GM18951 (cell line): ENCODE results near the gene CDC6.

Source experiments
- POLR2A ChIP-seq: IDR thresholded peaks from 4 replicates; pipeline ENCODE4 v1.6.1; 2011; ENCODE audit warnings: mild to moderate bottlenecking; ENCODE audit not compliant: insufficient read length, insufficient read depth; ENCODE audit errors: extremely low read depth
- in situ Hi-C: fragments of 300-500 bp; cut with MboI; formaldehyde crosslinking; loops from one replicate; pipeline ENCODE4 v1.12.0; 2022; ENCODE audit warnings: low sequenced_read_pairs, mixed read lengths, inconsistent platforms; ENCODE audit not compliant: unreplicated experiment

The CDC6 gene, protein sequence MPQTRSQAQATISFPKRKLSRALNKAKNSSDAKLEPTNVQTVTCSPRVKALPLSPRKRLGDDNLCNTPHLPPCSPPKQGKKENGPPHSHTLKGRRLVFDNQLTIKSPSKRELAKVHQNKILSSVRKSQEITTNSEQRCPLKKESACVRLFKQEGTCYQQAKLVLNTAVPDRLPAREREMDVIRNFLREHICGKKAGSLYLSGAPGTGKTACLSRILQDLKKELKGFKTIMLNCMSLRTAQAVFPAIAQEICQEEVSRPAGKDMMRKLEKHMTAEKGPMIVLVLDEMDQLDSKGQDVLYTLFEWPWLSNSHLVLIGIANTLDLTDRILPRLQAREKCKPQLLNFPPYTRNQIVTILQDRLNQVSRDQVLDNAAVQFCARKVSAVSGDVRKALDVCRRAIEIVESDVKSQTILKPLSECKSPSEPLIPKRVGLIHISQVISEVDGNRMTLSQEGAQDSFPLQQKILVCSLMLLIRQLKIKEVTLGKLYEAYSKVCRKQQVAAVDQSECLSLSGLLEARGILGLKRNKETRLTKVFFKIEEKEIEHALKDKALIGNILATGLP

DNA sequence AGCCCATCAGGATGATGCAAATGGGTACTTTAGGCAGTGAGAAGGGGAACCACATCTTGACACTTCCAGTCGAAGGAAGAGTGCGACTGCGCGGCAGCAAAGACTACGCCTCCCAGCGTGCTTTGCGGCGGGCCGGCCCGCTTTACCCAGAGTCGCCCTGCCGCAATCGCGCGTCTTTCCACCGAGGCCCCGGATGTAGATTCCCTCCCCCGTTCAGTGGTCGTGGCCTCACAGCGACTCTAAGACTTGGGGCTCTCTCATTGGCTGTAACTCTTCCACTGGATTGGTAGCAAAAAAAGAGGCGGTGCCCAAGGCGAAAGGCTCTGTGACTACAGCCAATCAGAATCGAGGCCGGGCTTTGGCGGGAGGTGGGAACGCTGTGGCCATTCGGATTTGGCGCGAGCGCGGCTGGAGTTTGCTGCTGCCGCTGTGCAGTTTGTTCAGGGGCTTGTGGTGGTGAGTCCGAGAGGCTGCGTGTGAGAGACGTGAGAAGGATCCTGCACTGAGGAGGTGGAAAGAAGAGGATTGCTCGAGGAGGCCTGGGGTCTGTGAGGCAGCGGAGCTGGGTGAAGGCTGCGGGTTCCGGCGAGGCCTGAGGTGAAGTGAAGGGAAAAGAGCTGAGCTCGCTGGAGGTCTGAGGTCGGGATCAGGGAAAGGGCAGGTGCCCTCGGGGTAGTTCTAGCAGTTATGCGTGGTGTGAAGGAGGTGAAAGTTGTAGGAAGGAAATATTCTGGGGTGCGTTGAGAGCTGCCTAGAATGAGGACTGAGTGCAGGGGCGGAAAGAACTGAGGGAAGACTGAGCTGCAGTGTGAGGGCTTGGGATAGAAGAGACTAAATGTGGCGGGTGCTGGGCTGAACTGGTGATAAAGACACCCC is at the start of gene CDC6:
Gene CDC6 (plus strand): TSS at position 386 of the 876 bp plus-strand sequence. CDS start 1,542 bp downstream, outside the sequence.
- TF ChIP-seq POLR2A = peak; percentile 87
- in situ Hi-C loops = no loop called here

DNA sequence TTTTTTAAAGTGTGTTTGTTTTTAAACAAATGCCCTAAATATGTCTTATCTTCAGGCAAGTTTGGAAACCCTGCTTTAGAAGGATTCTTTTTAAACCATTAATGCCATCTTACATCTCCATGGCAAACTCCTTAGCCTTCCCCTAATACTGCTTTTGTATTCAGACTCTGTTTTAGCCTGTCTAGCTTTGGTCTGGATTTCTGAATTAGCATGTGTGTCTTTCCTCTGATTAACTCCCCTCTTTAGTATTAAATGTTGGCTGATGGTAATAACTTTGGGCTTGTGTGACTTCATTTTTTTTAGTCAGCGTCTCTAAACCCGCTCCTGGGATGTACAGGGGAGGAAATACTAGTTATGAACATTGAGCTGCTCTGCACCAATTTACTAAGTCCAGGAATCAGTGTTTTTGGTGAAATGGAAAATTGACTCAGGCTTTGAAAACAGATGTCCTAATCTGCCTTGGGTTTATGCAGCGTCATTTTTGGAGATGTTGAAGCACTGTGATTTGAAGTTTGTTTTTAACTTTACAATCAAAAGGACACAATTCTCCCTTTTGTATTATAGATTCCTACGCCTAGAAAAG is 46.3 kb upstream of the CDC6 start:
- no peak for TF ChIP-seq POLR2A
- in situ Hi-C loops = no loop called here

DNA sequence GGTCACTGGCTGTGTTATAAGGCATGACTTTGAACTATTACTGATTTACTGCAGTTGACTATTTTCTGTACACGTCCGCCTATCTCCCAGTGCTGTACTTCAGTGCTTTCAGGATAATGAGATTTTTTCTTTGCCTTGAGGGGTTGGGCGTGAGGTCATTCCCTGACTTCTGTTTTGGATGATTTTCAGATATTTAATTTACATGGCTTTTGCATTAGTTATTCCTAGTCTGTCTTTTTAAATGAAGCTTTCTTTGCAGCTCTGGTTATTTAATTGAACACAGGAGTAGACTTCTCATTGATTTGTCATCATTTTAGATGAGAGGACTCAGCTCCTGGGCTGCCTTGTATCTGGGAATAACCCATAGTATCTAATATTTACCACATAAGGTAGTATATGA is 44.9 kb upstream of the CDC6 start:
- TF ChIP-seq POLR2A = no peak
- in situ Hi-C loops = no loop called here

DNA sequence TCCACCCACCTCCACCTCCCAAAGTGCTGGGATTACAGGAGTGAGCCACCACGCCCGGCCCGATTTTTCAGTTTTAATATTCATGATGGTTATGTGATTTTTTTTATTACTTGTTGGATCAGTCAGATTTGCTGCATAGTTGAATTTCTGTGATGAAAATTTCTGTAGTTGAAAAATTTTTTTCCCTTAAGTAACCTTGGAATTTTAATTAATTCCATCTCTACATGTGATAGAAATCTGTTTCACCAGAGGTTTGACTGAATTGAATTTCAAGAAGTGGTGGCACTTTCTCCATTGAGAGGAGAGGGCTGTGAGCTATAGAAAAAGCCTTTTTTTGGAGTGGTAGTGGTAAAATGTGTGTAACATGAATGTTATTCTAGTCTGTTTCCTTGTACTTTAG is 43.9 kb upstream of the CDC6 start:
- in situ Hi-C loops = no loop called here
- TF ChIP-seq POLR2A = no peak

DNA sequence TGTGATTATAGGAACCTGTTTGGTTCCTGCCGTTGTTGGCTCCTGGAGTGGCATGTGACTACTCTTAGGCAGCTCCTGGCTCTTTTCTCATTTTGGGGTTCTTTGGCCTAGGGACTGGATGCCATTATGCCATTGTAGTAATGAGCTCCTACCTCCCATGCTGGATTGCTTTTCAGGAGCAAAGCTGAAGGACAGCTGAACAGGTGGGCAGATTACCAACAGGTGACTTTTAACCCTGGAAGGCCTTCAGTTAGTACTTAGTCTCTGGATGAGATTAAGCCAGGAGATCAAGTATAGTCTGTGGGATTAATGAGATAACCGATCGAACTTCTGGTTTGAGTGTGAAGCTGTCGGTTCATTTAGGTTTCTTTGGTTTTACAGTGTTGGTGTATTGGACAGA is 43.4 kb upstream of the CDC6 start:
- in situ Hi-C loops = no loop called here
- TF ChIP-seq POLR2A = no peak

DNA sequence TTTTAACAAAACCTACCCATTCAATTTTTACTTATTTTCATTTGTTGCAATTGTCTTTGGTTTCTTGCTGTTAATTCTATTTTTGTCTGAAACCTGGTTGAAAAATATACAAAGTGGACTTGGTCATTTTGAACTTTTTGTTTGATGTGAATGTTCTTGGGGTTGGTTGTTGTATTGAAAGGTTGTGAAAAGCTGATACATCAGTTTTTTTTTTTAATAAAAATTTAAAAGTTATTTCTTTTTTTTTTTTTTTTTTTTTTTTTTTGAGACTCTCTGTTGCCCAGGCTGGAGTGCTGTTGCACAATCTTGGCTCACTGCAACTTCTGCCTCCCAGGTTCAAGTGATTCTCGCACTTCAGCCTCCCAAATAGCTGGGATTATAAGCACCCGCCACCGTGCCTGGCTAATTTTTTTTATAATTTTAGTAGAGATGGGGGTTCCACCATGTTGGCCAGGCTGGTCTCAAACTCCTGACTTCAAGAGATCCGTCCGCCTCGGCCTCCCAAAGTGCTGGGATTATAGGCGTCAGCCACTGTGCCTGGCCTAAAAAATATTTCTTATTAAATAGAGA is 39.7 kb upstream of the CDC6 start:
- in situ Hi-C loops = no loop called here
- no peak for TF ChIP-seq POLR2A

DNA sequence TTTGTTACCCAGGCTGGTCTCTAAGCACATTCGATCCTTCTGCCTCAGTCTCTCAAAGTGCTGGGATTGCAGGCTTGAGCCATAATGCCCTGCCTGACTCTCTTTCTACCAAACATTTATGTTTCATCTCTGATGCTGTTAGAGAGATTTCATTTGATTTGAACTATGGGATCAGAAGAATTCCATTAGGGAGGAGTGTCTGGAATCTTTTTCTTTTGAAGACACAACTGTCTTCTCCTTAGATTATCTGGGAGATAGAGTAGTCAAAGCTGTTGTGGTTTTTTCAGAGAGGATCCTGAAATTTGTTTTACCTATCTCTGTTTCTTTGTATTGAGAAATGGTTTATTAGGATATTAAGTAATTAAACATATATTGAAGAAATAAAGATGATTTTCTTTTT is 39.2 kb upstream of the CDC6 start:
- no peak for TF ChIP-seq POLR2A
- in situ Hi-C loops = no loop called here

DNA sequence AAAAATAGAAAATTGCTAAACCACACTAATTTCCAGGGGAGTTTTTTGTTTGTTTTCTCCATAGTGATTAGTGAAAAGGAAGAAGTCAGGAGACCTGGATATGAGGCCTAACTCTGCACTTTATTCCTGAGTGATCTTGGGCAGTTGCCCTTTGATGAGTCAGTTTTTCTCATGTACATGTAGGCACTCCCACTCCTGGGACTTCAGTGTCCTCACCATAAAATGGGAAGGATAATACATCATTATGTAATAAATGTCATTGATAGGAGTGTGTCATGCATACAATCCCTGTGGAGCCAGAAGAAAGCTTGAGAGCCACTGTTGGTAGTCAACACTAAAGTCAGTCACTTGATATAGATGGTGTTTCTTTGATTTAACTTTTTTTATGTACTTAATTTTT is 36.1 kb upstream of the CDC6 start:
- no peak for TF ChIP-seq POLR2A

DNA sequence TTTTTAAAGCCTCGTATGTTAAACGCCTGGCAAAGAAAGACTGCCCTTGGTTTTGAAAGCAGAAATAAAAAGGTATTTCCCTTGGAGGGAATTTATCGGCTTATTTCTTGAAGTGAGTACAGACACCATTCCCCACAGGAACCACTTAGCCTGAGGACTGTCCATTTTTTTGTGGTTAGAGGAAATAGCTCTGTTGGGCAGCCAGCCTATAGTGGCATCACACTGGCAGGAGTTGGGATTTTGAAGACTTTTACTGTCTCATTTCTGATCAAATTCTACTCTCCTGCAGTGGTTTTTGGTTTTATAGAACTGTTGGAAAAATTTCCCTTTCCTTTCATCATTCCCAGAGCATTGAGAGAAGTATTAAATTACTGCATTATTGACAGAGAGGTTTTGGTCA is 34.1 kb upstream of the CDC6 start:
- in situ Hi-C loops = no loop called here
- no peak for TF ChIP-seq POLR2A

More for the DNA sequence above, 36.1 kb upstream of the CDC6 start:
- in situ Hi-C loops = no loop called here

DNA sequence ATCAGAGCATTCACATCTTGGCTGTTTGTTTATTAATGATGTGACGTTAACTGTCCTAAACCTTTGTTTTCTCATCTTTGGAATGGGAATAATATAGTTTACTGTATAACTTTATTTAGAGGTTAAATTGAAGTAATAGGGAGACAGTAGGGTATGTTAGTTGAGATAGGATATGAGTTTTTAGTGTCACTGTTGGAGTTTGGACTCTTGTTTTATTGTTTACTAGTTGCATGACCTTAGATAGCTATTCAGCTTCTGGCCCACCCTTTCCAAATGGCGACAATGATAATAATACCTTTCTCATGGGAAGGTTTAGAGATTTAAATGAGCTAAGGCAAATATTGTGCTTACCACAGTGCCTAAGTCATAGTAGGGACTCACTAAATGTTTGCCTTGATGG is 28.2 kb upstream of the CDC6 start:
- in situ Hi-C loops = no loop called here
- no peak for TF ChIP-seq POLR2A

DNA sequence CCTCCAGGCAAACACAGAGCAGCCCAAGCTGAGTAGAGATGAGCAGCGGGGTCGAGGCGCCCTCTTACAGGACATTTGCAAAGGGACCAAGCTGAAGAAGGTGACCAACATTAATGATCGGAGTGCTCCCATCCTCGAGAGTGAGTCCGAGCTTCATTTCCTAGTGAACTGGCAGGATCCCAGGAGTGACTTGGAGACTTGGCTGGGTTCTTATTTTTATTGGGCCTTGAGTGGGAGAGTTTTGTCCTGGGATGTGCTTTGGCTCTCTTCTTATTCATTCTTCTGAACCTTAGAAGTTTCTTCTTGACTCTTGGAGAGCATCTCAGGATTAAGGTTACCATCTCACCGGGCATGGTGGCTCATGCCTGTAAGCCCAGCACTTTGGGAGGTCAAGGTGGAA is 27.2 kb upstream of the CDC6 start:
- no peak for TF ChIP-seq POLR2A
- in situ Hi-C loops = no loop called here

DNA sequence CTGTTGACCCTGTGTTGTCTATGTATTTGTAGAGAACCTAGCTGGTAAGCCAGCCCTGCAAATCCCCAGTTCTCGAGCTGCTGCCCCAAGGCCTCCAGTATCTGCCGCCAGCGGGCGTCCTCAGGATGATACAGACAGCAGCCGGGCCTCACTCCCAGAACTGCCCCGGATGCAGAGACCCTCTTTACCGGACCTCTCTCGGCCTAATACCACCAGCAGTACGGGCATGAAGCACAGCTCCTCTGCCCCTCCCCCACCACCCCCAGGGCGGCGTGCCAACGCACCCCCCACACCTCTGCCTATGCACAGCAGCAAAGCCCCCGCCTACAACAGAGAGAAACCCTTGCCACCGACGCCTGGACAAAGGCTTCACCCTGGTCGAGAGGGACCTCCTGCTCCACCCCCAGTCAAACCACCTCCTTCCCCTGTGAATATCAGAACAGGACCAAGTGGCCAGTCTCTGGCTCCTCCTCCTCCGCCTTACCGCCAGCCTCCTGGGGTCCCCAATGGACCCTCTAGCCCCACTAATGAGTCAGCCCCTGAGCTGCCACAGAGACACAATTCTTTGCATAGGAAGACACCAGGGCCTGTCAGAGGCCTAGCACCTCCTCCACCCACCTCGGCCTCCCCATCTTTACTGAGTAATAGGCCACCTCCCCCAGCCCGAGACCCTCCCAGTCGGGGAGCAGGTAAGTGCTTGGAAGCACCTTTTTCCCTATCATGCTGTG is 23.1 kb upstream of the CDC6 start:
- no peak for TF ChIP-seq POLR2A
- in situ Hi-C loops = no loop called here

DNA sequence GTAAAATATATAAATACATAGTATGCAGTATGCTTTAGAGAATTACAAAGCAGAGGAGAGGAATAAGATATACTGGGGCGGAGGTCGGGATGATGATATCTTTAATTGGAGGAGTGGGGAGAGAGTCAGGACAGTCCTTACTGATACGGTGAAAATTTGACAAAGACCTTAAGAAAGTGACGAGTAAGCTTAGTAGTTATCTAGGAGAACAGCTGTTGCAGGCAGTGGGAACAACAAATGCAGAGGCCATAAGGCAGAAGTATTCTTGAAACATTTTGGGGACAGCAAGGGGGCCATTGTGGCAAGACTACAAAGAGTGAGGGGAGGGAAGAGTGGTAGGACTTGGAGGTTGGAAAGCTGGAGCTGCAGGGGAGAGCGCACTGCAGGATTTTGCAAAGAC is 22.3 kb upstream of the CDC6 start:
- TF ChIP-seq POLR2A = no peak
- in situ Hi-C loops = no loop called here

DNA sequence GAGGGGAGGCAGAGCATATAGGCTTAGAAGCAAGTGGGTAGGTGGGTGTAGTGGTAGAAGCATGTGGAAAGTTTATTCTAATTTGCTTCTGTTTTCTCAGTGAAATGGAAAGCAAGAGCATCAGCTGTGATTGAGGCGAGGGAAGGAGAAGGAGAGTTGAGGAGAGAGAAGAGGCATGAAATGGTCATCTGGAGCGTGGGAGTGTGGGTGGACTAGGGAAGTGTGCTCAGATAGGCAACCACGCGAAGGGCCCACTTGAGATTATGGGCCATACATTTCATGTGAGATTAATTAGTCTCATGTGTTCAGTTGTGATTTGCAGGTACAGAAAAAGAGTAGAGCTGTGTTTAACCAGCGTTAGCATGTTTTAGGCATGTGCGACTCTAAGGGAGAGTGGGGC is 20.8 kb upstream of the CDC6 start:
- TF ChIP-seq POLR2A = no peak

More for the DNA sequence above, 20.8 kb upstream of the CDC6 start:
- in situ Hi-C loops = no loop called here
